T-helper 2 cell treated with Interferon-gamma antibody and Interleukin-4, amounts not matched to agents 100 ng/mL and 5 ng/mL, for 36 hours (primary cell): ENCODE results near the gene PDLIM4. TPM values are rescaled to one million over a fixed set of nuclear protein-coding genes. Genes with fewer than 3 reads are reported as not detected.

Experiments used
- intact Hi-C: fragments of 100-400 bp; cut with micrococcal nuclease; formaldehyde crosslinking; loops from one replicate; pipeline ENCODE4 v1.15.1; 2023
- total RNA-seq: library from RNA; stranded (reverse); gene quantifications from 2 replicates; pipeline ENCODE4 v1.2.3, GENCODE V29; 2022

PDLIM4 gene
- total RNA-seq, 1 donor from 2014 or later = 0.23 TPM

GRCh38 chr5:132281856-132282614 is 24.5 kb downstream of the PDLIM4 start:
- intact Hi-C loops = no loop called here

- intact Hi-C loops = no loop called here
Measured at GRCh38 chr5:132283423-132284043, 26.0 kb downstream of the PDLIM4 start.

GRCh38 chr5:132289097-132289496 is 31.6 kb downstream of the PDLIM4 start:
- intact Hi-C loops = no loop called here

GRCh38 chr5:132291026-132291425 is 33.5 kb downstream of the PDLIM4 start:
- intact Hi-C loops = loop anchor here (10.0 kb wide), 1 partner anchor 226 kb away; the partner anchor contains the start of gene IL3

GRCh38 chr5:132293066-132293991 is 35.8 kb downstream of the PDLIM4 start:
- intact Hi-C loops = loop anchor here (2.0 to 10.0 kb wide), 2 partner anchors 197 to 229 kb away; partner anchors contain the start of genes IL3 and IRF1

GRCh38 chr5:132293992-132294727 is 36.7 kb downstream of the PDLIM4 start, which contains the start of gene SLC22A4:
SLC22A4 (plus strand) TSS chr5:132294394; CDS start chr5:132294617, 223 bp downstream.
- intact Hi-C loops = loop anchor here (1.0 to 10.0 kb wide), 3 partner anchors 75 to 229 kb away; partner anchors contain the start of genes IL3, IRF1 and SLC22A5

- intact Hi-C loops = loop anchor here (1.0 to 10.0 kb wide), 2 partner anchors 74 to 230 kb away; partner anchors contain the start of genes IL3 and SLC22A5
Measured at GRCh38 chr5:132294728-132295504, 37.4 kb downstream of the PDLIM4 start.

GRCh38 chr5:132295505-132296411 is 38.3 kb downstream of the PDLIM4 start:
- intact Hi-C loops = loop anchor here (10.0 kb wide), 1 partner anchor 231 kb away; the partner anchor contains the start of gene IL3

- intact Hi-C loops = loop anchor here (10.0 kb wide), 1 partner anchor 232 kb away; the partner anchor contains the start of gene IL3
Measured at GRCh38 chr5:132296412-132297016, 39.0 kb downstream of the PDLIM4 start.

GRCh38 chr5:132297211-132297940 is 39.9 kb downstream of the PDLIM4 start:
- intact Hi-C loops = loop anchor here (10.0 kb wide), 1 partner anchor 233 kb away; the partner anchor contains the start of gene IL3

GRCh38 chr5:132298298-132299212 is 41.1 kb downstream of the PDLIM4 start:
- intact Hi-C loops = loop anchor here (10.0 kb wide), 1 partner anchor 234 kb away; the partner anchor contains the start of gene IL3

GRCh38 chr5:132299917-132300316 is 42.4 kb downstream of the PDLIM4 start:
- intact Hi-C loops = loop anchor here (10.0 kb wide), 1 partner anchor 235 kb away; the partner anchor contains the start of gene IL3

- intact Hi-C loops = no loop called here
Measured at GRCh38 chr5:132300577-132301343, 43.3 kb downstream of the PDLIM4 start.

GRCh38 chr5:132301344-132302271 is 44.1 kb downstream of the PDLIM4 start:
- intact Hi-C loops = no loop called here
